HL-60 (cell line): ENCODE measurements around the gene DENND4B.

Source experiments
- CTCF ChIP-seq: IDR thresholded peaks from one replicate; pipeline ENCODE4 v1.5.1; 2011; ENCODE audit warnings: low read length, control low read depth, inconsistent platforms; ENCODE audit not compliant: insufficient read depth
- GABPA ChIP-seq: IDR thresholded peaks from 2 replicates; pipeline ENCODE4 v1.6.1; 2012; ENCODE audit warnings: low read depth
- POLR2AphosphoS5 ChIP-seq: IDR thresholded peaks from 2 replicates; pipeline ENCODE4 v1.6.1; 2012; ENCODE audit warnings: low read depth
- REST ChIP-seq: IDR thresholded peaks from 2 replicates; pipeline ENCODE4 v1.6.1; 2012; ENCODE audit warnings: low read depth; ENCODE audit not compliant: insufficient replicate concordance
- SPI1 ChIP-seq: IDR thresholded peaks from 2 replicates; pipeline ENCODE4 v1.6.1; 2012; ENCODE audit warnings: low read depth, mild to moderate bottlenecking, borderline replicate concordance

GRCh38 chr1:153976819-153977249 lies 30.3 kb upstream of the DENND4B start:
- TF ChIP-seq GABPA (no peak), CTCF (no peak), POLR2AphosphoS5 (no peak), REST (no peak), SPI1 (no peak)
